Smooth muscle cell (in vitro differentiated cells): ENCODE results near the gene NKD1. TPM values are rescaled to one million over a fixed set of nuclear protein-coding genes. Genes with fewer than 3 reads are reported as not detected.

ENCODE experiments used
- DNase-seq: peaks from one replicate; lab custom pipeline; 2025; ENCODE audit not compliant: unreplicated experiment; lab: John Stamatoyannopoulos, UW
- H2AFZ ChIP-seq: fragments of 200-600 bp; sonication (generic); 2 replicates; pipeline ENCODE4 v1.6.0; 2016; ENCODE audit warnings: antibody characterized with exemption, low read depth, mild to moderate bottlenecking
- H3F3A ChIP-seq: fragments of 200-600 bp; sonication (generic); 2 replicates; pipeline ENCODE4 v1.6.0; 2017; ENCODE audit warnings: antibody characterized with exemption, low read depth
- H3K27ac ChIP-seq: fragments of 200-600 bp; sonication (generic); 2 replicates; pipeline ENCODE4 v1.5.1; 2016; ENCODE audit warnings: low read depth, mild to moderate bottlenecking
- H3K27me3 ChIP-seq: fragments of 200-600 bp; sonication (generic); 2 replicates; pipeline ENCODE4 v1.6.1; 2016; ENCODE audit warnings: low read depth, mild to moderate bottlenecking
- H3K36me3 ChIP-seq: fragments of 200-600 bp; sonication (generic); 2 replicates; pipeline ENCODE4 v1.5.1; 2016; ENCODE audit warnings: low read depth
- H3K4me1 ChIP-seq: fragments of 200-600 bp; sonication (generic); 2 replicates; pipeline ENCODE4 v1.5.1; 2016; ENCODE audit warnings: low read depth
- H3K4me2 ChIP-seq: fragments of 200-600 bp; sonication (generic); 2 replicates; pipeline ENCODE4 v1.6.0; 2016; ENCODE audit warnings: mild to moderate bottlenecking
- H3K4me3 ChIP-seq: fragments of 200-600 bp; sonication (generic); 2 replicates; pipeline ENCODE4 v1.5.1; 2016; ENCODE audit warnings: mild to moderate bottlenecking
- H3K79me2 ChIP-seq: fragments of 200-600 bp; sonication (generic); 2 replicates; pipeline ENCODE4 v1.6.0; 2016; ENCODE audit warnings: low read depth, mild to moderate bottlenecking
- H3K9ac ChIP-seq: fragments of 200-600 bp; sonication (generic); 2 replicates; pipeline ENCODE4 v1.6.0; 2016; ENCODE audit warnings: low read depth
- H3K9me3 ChIP-seq: fragments of 200-600 bp; sonication (generic); replicated peaks from 2 replicates; pipeline ENCODE4 v1.5.1; 2016; ENCODE audit warnings: low read depth
- H4K20me1 ChIP-seq: fragments of 200-600 bp; sonication (generic); 2 replicates; pipeline ENCODE4 v1.6.0; 2016; ENCODE audit warnings: low read depth
- WGBS: methylation state at CpG from one replicate; pipeline ENCODE4 v1.1.7; 2016; ENCODE audit warnings: low lambda C conversion rate; 5-methylcytosine and 5-hydroxymethylcytosine counted together
- polyA plus RNA-seq: library from polyadenylated mRNA; unstranded; fragments of >200 nt; fragmentation: Nextera tagmentation; extraction: Ambion mirVana; gene quantifications from 2 replicates; pipeline ENCODE4 v1.2.1, GENCODE V29; 2016
- total RNA-seq: library from RNA; depleted of rRNA; stranded (reverse); fragments of >200 nt; gene quantifications from 2 replicates; pipeline ENCODE4 v1.2.3, GENCODE V29; 2014
- TF ChIP-seq, protein P1 (sequence below): fragments of 200-600 bp; sonication (generic); IDR thresholded peaks from 2 replicates; pipeline ENCODE4 v1.5.1; 2017; ENCODE audit warnings: borderline replicate concordance, mild to moderate bottlenecking, antibody characterized with exemption; ENCODE audit not compliant: insufficient read depth, poor library complexity, severe bottlenecking

Gene NKD1
- total and polyA plus RNA-seq, 2 experiments from 2014 or later: 4.5 to 18.8 TPM

DNA sequence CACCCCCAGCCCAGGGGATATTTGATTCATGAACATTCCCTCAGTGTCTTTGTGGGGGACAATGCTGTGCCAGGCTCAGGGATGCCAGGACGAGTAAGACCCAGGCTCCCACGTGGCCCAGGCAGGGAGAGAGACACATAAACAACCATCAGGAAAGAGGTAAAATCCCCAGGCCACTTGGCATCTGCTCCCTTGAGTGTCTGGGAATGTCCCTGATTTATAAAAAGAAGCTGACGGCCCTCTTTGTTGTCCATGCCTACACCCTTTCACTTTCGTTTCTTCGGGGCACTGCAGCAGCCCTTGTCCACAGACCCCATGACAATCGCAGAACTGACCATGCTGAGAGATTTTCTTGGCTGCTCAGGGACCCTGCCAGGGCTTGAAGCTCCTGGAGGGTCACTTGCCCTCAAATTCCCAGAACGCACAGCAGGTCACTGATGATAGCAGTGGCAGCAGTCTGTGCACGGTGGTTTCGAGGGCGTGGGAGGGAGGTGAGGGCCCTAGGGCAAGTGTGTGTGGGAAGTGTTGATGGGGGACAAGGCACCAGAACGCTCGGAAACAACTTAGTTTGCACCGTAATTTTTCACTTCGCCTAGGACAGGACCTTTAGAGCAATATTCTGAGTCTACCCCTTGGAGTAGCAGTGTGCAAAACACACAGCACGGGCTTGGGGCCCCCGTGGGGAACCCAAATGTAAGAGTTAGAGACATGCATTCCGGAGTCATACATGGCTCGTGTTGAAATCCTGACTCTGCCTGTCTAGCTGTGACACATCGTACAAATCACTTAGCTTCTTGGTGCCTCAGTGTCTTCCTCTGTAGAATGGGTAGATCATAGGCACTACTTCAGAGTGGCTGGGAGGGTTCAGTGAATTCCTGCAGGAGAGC, 149.9 kb downstream of the NKD1 start:
- Histone ChIP-seq H3K9ac (no peak overlapping the region), H3K4me1 (no peaks in the 10 kb centered on the region), H2AFZ (no peak overlapping the region), H3K4me2 (no peak overlapping the region), H3K27me3 (peaks cover 16% of the 10 kb centered on the region), H3K79me2 (no peaks in the 10 kb centered on the region), H3K4me3 (no peak overlapping the region), H4K20me1 (no peaks in the 10 kb centered on the region), H3F3A (no peaks in the 10 kb centered on the region), H3K36me3 (no peaks in the 10 kb centered on the region), H3K9me3 (no peaks in the 10 kb centered on the region), H3K27ac (no peak overlapping the region)
- TF ChIP-seq, protein P1, sequence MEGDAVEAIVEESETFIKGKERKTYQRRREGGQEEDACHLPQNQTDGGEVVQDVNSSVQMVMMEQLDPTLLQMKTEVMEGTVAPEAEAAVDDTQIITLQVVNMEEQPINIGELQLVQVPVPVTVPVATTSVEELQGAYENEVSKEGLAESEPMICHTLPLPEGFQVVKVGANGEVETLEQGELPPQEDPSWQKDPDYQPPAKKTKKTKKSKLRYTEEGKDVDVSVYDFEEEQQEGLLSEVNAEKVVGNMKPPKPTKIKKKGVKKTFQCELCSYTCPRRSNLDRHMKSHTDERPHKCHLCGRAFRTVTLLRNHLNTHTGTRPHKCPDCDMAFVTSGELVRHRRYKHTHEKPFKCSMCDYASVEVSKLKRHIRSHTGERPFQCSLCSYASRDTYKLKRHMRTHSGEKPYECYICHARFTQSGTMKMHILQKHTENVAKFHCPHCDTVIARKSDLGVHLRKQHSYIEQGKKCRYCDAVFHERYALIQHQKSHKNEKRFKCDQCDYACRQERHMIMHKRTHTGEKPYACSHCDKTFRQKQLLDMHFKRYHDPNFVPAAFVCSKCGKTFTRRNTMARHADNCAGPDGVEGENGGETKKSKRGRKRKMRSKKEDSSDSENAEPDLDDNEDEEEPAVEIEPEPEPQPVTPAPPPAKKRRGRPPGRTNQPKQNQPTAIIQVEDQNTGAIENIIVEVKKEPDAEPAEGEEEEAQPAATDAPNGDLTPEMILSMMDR: no peak
- DNase-seq: no peak
- WGBS: 83% methylated on average over 19 of the region's 19 CpGs

Other genes with a start within 250 kb of the NKD1 start
- 37.2 and 40.4 TPM in 2 replicates for gene BRD7, start 179.4 kb upstream of the NKD1 start, total RNA-seq
- 33.9 and 36.2 TPM in 2 replicates for gene BRD7, start 179.4 kb upstream of the NKD1 start, polyA plus RNA-seq
- not detected in 2 replicates for gene SNX20, start 132.9 kb downstream of the NKD1 start, total RNA-seq
- gene SNX20, start 132.9 kb downstream of the NKD1 start, polyA plus RNA-seq: not detected in 2 replicates
- 0.63 and 0.90 TPM in 2 replicates for gene NOD2, start 145.2 kb downstream of the NKD1 start, total RNA-seq
- gene NOD2, start 145.2 kb downstream of the NKD1 start, polyA plus RNA-seq: 0.56 TPM in 1 of 2 replicates, not detected in the other
- 13.8 and 33.3 TPM in 2 replicates for gene CYLD, start 193.7 kb downstream of the NKD1 start, total RNA-seq
- 10.2 and 11.3 TPM in 2 replicates for gene CYLD, start 193.7 kb downstream of the NKD1 start, polyA plus RNA-seq